IPS DF 6.9 (cell line): ENCODE results near the gene CYGB.
"Not testable (repeated sequence)": the region's sequence is repeated elsewhere in the genome, so short reads cannot be mapped to it uniquely, and the experiment has no call there.

Experiments used
- DNase-seq: peaks from one replicate; pipeline ENCODE4 v3.0.0-alpha.2; 2013; ENCODE audit warnings: low read depth, low spot score
- H3K27ac ChIP-seq: one replicate; pipeline ENCODE4 v1.5.1; 2013; ENCODE audit warnings: low read length, control low read depth
- H3K27me3 ChIP-seq: 2 replicates; pipeline ENCODE4 v1.6.1; 2013; ENCODE audit warnings: mild to moderate bottlenecking, low read length; ENCODE audit not compliant: control insufficient read depth, insufficient read depth
- H3K36me3 ChIP-seq: 2 replicates; pipeline ENCODE4 v1.6.1; 2013; ENCODE audit warnings: low read length; ENCODE audit not compliant: control insufficient read depth, insufficient read depth
- H3K4me1 ChIP-seq: 2 replicates; pipeline ENCODE4 v1.6.1; 2013; ENCODE audit warnings: low read length; ENCODE audit not compliant: control insufficient read depth, insufficient read depth
- H3K4me3 ChIP-seq: 2 replicates; pipeline ENCODE4 v1.5.1; 2013; ENCODE audit warnings: mild to moderate bottlenecking, low read length
- H3K9me3 ChIP-seq: 2 replicates; pipeline ENCODE4 v1.6.1; 2013; ENCODE audit warnings: low read length, inconsistent platforms; ENCODE audit not compliant: control insufficient read depth, insufficient read depth
- WGBS: extraction: QIAGEN DNeasy Blood & Tissue Kit; methylation state at CpG from one replicate; pipeline ENCODE4 v1.1.7; 2013; ENCODE audit warnings: mixed read lengths, missing lambda C conversion rate; ENCODE audit not compliant: insufficient read length, insufficient coverage; 5-methylcytosine and 5-hydroxymethylcytosine counted together

CYGB gene

DNA sequence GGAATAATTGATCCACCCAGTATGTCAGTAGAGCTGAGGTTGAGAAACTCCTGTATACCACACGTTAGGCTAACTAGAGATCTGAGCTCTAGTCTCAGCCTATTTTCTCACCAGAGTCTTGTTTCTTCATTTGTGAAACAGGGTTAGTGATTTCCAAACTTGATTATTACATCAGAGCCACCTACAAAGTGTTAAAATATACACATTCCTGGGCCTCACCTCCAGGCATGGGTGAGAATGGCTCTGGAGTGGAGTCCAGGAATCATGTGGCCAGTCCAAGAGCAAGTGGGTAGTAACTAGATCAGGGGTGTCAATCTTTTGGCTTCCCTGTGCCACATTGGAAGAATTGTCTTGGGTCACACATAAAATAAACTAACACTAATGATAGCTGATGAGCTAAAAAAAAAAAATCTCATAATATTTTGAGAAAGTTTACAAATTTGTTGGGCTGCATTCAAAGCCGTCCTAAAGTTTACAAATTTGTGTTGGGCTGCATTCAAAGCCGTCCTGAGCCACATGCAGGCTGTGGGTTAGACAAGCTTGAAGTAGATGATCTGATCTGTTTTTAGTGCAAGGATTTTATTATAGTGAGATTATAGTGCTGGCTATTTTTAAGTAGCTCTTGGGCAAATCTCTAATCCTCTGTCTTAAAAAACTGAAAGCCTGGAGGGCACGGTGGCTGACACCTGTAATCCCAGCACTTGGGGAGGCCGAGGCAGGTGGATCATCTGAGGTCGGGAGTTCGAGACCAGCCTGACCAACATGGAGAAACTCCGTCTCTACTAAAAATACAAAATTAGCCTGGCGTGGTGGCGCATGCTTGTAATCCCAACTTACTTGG lies 22.7 kb upstream of the CYGB start:
- no CpG with 5 or more reads among the region's 10 CpGs for WGBS
- no peak overlapping the region for H3K27ac ChIP-seq

DNA sequence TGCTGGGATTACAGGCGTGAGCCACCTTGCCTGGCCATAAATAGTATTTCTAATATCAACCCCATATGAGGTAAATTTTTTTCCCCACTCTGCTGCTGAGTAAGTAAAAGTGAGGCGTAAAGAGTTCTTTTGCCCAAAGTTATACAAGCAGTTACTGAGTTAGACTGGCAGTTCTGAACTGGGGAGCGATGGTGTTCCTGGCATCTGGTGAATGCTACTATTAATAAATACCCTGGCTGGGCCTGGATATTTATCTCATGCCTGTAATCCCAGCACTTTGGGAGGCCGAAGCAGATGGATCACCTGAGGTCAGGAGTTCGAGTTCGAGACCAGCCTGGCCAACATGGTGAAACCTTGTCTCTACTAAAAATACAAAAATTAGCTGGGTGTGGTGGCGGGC lies 22.0 kb upstream of the CYGB start:
- DNase-seq, H3K4me3 ChIP-seq, H3K27ac ChIP-seq, H3K9me3 ChIP-seq, H3K27me3 ChIP-seq, H3K4me1 ChIP-seq: not testable (repeated sequence)
- no CpG with 5 or more reads among the region's 7 CpGs for WGBS
- peaks cover 12% of the 10 kb centered on the region; the same call in 1 of the 2 replicates for H3K36me3 ChIP-seq

More for the DNA sequence above, 22.7 kb upstream of the CYGB start:
- Histone ChIP-seq H3K4me1 (no peaks in the 10 kb centered on the region), H3K9me3 (no peaks in the 10 kb centered on the region), H3K27me3 (no peaks in the 10 kb centered on the region), H3K36me3 (peaks cover 13% of the 10 kb centered on the region; the same call in 1 of the 2 replicates), H3K4me3 (no peak overlapping the region)
- DNase-seq: no peak

DNA sequence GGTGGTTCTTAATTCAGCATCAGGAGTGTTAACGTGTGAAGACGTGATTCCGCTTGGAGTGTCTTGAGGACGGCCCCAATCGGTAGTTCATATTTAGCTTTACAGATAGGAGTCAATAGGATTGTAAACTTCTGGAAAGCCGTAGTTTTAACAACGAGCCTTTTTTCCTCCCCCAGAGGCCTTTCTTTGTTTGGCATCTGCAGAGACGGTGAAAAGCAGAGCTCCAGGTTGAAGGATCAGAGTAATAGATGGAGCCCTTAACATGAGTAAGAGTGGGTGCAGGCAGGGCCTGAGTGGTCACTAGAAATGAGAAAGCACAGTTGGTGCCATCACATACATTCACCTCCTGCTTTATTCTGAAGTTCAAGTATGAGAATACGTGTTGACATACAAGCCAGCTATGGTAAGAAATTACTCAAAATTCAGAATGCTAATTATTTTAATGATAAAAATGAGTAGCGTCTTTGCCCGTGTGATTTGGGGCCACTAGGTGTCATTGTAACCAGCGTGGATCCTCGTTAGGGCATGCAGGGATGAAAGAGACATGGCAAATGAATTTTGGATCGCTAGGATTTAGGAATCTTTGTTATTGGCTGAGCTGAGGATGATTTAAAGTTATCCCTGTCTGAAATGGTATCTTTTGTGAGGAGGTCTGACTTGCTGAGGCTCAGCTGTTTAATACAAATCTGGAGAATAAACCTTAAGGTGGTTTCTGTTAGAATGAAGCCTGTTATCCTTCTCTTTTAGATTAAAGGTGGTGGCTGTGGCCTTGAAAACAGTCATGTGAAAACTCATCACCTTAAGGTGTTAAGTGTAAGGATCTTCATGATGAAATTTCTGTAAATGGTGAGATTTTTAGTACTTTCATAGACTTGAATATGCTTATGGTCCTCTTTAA lies 20.9 kb upstream of the CYGB start:
- peak overlapping the region; percentile 57 for H3K4me3 ChIP-seq
- H3K36me3 ChIP-seq: peaks cover 12% of the 10 kb centered on the region; the same call in 1 of the 2 replicates
- H3K4me1 ChIP-seq: no peaks in the 10 kb centered on the region
- WGBS: no CpG with 5 or more reads among the region's 14 CpGs
- no peak overlapping the region for H3K27ac ChIP-seq
- no peaks in the 10 kb centered on the region for H3K9me3 ChIP-seq
- DNase-seq: no peak
- no peaks in the 10 kb centered on the region for H3K27me3 ChIP-seq

DNA sequence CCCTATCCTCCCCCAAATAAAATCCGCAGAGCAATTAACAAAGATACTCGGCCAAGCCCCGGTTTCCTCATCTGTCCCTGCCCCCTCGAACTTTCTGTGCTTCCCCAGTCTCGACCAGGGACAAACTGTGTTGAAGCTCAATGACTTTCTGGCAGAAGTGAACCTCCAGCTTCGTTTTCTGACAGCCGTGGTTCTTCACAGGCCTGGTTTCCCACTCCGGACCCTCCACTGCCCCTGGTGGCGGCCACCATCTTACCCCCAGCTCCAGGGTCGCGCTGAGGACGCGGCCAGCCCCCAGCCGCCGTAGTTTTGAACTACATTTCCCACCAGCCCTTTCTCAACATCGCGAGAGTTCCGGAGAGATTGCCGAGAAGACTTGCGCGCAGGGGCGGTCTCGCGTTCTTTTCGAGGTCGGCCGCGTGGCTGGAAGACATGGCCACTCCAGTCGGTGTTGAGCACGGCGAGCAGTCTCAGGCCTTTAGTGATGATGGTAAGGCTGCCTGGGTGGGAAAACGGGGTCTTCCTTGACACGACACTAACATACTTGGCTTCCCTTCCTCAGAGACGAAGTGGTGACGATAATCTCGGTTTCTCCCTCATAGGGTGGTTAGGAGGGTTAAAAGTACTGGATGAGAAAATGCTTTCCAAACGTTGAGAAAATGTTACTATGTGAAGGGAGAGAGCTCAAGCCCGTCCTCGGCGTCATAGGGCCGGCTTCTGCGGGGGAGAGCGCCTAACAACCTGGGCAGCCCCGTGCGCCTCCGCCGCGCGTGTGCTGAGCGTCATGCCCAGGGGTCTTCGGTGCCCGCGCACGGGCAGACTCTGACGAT lies 20.1 kb upstream of the CYGB start:
- peak overlapping the region; percentile 57 for H3K4me3 ChIP-seq
- H3K36me3 ChIP-seq: peaks cover 9% of the 10 kb centered on the region; the same call in 1 of the 2 replicates
- no CpG with 5 or more reads among the region's 55 CpGs for WGBS
- H3K27me3 ChIP-seq: no peaks in the 10 kb centered on the region
- H3K4me1 ChIP-seq: no peaks in the 10 kb centered on the region
- no peak overlapping the region for H3K27ac ChIP-seq
- peak; percentile 87 for DNase-seq
- no peaks in the 10 kb centered on the region for H3K9me3 ChIP-seq

DNA sequence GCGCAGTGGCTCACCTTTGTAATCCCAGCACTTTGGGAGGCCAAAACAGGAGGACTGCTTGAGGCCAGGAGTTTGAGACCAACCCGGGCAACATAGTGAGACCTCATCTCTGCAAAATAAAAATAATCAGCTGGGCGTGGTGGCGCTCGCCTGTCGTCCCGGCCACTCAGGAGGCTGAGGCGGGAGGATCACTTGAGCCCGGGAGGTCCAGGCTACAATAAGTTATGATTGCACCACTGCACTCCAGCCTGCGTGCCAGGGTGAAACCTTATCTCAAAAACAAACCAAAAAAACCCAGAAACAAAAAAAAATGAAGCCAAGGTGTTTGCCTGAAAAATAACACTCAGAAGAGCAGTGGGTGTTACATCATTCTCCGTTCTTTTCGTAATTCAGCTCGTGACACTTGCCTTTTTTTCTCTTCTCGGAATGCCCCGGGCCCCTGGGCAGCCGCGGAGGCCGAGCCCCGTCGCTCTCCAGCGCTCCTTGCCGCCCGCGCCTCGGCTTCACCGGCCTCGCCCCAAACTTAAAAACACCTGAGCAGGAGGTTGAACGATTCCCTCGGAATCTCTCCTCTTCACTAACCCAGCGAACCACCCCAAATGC lies 19.4 kb upstream of the CYGB start:
- Histone ChIP-seq H3K4me3 (peak overlapping the region; percentile 48; the same call in 1 of the 2 replicates), H3K27me3 (no peaks in the 10 kb centered on the region), H3K9me3 (no peaks in the 10 kb centered on the region; the same call in 1 of the 2 replicates), H3K27ac (no peak overlapping the region), H3K36me3 (peaks cover 5% of the 10 kb centered on the region; the same call in 1 of the 2 replicates), H3K4me1 (no peaks in the 10 kb centered on the region)
- DNase-seq: no peak
- WGBS: no CpG with 5 or more reads among the region's 30 CpGs

DNA sequence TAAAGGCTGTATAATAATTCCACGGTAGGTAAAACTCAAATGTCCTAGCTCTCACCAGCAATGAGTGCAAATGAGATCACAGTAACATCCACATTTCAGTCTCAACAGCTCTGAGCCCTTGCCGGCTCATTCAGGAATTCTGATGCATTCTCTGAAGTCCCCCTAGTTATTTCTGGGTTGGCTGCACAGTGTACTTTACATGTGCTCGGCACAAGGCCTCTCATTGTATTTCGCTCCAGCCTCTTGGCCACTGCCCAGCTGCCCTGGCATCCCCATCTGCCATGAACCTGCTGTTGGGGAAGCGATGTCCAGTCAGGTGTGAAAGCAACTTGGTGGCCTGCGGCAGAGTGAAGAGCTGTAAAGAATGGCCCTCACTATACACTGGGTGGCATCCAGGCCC lies 16.6 kb upstream of the CYGB start:
- Histone ChIP-seq H3K36me3 (no peaks in the 10 kb centered on the region), H3K4me3 (no peak overlapping the region), H3K27me3 (no peaks in the 10 kb centered on the region), H3K9me3 (no peaks in the 10 kb centered on the region; the same call in 1 of the 2 replicates), H3K4me1 (no peaks in the 10 kb centered on the region), H3K27ac (no peak overlapping the region)
- no peak for DNase-seq
- WGBS: no CpG with 5 or more reads among the region's 6 CpGs

DNA sequence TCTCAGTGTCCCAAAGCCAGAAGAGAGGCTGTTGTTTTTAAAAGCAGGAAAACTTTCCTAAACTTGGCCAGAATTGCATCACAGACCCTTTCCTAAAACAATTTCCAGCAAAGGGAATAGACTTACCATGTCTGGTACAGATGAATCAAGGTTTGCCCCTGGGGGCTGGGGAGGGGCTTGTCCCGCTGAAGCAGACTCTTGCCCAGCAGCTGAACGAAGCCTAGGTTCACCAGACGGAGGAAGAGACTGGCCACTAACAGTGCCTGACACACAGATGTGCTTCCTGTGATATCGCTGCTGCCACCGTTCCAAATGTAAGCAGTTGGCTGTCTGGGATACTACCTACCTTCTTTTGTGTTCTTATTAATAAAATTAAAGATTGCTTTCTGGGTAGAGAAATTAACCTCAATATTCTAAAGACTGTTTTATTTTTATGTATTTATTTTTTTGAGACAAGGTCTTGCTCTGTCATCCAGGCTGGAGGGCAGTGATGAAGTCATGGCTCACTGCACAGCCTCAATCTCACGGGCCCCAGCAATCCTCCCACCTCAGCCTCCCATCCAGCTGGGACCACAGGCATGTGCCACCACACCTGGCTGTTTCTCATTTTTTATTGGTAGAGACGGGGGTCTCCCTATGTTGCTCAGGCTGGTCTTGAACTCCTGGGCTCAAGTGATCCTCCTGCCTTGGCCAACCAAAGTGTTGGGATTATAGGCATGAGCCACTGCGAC lies 15.8 kb upstream of the CYGB start:
- Histone ChIP-seq H3K4me1 (no peaks in the 10 kb centered on the region), H3K27ac (no peak overlapping the region), H3K36me3 (no peaks in the 10 kb centered on the region), H3K27me3 (no peaks in the 10 kb centered on the region), H3K9me3 (no peaks in the 10 kb centered on the region; the same call in 1 of the 2 replicates), H3K4me3 (no peak overlapping the region)
- DNase-seq: no peak
- WGBS: no CpG with 5 or more reads among the region's 8 CpGs

DNA sequence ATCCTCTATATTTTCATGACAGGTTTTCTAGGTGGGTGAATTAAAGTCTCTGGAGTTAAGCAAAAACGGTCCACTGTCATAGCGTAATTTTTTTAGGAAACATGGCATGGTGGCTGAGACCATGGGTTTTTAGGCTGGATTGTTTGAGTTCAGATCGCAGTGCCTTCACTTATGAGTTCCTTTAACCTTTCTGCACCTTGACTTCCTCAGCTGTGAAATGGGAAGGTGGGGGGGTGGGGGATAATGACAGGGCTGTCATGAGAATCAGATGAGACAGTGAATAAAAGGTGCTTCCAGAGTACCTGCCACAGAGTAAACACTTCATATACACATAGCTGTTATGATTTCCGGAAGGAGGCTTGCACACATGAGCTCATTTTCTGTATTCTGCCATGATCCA lies 14.2 kb upstream of the CYGB start:
- no peaks in the 10 kb centered on the region; the same call in 1 of the 2 replicates for H3K9me3 ChIP-seq
- no peak overlapping the region for H3K27ac ChIP-seq
- H3K27me3 ChIP-seq: no peaks in the 10 kb centered on the region
- no peak for DNase-seq
- no CpG with 5 or more reads among the region's 4 CpGs for WGBS
- peaks cover 2% of the 10 kb centered on the region for H3K4me1 ChIP-seq
- H3K4me3 ChIP-seq: no peak overlapping the region
- H3K36me3 ChIP-seq: no peaks in the 10 kb centered on the region
